Cardiac fibroblast (primary cell): ENCODE measurements around the gene NOC2L.
"Not testable (repeated sequence)": the region's sequence is repeated elsewhere in the genome, so short reads cannot be mapped to it uniquely, and the experiment has no call there.

Experiments
- DNase-seq, 2 donors: peaks; one replicate each; pipeline versions ENCODE4 v3.0.0 to v3.0.0-alpha.2; 2010; ENCODE audit warnings: low read depth in 2 of 2
- H3K4me3 ChIP-seq, 2 donors: replicated peaks in 1 of 2; 1 replicate in 1 of 2; 2 replicates in 1 of 2; pipeline ENCODE4 v1.5.1; 2011; ENCODE audit warnings: low read depth in 2 of 2, low read length in 2 of 2, mild to moderate bottlenecking in 2 of 2, moderate library complexity in 1 of 2
- TF ChIP-seq, protein P1 (sequence below): IDR thresholded peaks from one replicate; pipeline ENCODE4 v1.5.1; 2011; ENCODE audit warnings: low read depth, mild to moderate bottlenecking, low read length, inconsistent platforms

Gene NOC2L

DNA sequence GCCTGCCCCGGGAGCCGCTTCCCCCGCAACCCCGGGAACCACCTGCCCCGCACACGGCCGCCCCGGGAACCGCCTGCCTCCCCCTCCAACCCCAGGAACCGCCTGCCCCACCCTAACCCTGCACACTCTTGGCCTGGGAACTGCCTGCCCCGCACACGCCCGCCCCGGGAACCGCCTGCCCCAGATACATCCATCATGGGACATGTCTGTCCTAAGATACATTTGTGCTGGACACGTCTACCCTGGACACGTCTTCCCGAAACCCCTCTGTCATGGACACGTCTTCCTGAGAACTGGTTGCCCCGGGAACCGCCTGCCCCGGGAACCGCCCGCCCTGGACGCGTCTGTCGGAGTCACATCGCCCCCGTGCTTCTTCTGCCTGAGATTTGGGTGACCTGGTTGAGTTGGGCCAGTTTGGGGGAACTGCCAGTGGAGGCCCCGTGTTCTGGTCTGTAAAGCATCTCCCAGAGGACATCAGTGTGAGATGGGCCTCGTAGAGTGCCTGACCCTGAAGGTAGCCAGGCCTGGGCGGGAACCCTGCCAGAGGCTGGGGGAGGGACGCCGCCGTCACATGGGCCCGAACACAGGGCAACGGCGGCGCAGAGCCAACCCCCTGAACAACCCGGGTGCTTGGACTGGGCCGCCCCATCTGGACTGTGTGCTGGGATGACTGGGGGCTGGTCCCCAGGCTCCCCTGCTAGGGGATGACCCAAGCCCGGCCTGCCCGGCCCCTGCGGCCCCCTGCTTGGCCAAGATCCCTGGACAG lies 19.2 kb upstream of the NOC2L start:
- DNase-seq, result no peak
- TF ChIP-seq, protein P1, sequence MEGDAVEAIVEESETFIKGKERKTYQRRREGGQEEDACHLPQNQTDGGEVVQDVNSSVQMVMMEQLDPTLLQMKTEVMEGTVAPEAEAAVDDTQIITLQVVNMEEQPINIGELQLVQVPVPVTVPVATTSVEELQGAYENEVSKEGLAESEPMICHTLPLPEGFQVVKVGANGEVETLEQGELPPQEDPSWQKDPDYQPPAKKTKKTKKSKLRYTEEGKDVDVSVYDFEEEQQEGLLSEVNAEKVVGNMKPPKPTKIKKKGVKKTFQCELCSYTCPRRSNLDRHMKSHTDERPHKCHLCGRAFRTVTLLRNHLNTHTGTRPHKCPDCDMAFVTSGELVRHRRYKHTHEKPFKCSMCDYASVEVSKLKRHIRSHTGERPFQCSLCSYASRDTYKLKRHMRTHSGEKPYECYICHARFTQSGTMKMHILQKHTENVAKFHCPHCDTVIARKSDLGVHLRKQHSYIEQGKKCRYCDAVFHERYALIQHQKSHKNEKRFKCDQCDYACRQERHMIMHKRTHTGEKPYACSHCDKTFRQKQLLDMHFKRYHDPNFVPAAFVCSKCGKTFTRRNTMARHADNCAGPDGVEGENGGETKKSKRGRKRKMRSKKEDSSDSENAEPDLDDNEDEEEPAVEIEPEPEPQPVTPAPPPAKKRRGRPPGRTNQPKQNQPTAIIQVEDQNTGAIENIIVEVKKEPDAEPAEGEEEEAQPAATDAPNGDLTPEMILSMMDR, result no peak
- H3K4me3 ChIP-seq, result no peak overlapping the region

DNA sequence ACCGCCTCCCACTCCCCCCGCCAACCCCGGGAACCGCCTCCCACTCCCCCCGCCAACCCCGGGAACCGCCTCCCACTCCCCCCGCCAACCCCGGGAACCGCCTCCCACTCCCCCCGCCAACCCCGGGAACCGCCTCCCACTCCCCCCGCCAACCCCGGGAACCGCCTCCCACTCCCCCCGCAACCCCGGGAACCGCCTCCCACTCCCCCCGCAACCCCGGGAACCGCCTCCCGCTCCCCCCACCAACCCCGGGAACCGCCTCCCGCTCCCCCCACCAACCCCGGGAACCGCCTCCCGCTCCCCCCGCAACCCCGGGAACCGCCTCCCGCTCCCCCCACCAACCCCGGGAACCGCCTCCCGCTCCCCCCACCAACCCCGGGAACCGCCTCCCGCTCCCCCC lies 17.7 kb upstream of the NOC2L start:
- not testable (repeated sequence) for H3K4me3 ChIP-seq, DNase-seq

DNA sequence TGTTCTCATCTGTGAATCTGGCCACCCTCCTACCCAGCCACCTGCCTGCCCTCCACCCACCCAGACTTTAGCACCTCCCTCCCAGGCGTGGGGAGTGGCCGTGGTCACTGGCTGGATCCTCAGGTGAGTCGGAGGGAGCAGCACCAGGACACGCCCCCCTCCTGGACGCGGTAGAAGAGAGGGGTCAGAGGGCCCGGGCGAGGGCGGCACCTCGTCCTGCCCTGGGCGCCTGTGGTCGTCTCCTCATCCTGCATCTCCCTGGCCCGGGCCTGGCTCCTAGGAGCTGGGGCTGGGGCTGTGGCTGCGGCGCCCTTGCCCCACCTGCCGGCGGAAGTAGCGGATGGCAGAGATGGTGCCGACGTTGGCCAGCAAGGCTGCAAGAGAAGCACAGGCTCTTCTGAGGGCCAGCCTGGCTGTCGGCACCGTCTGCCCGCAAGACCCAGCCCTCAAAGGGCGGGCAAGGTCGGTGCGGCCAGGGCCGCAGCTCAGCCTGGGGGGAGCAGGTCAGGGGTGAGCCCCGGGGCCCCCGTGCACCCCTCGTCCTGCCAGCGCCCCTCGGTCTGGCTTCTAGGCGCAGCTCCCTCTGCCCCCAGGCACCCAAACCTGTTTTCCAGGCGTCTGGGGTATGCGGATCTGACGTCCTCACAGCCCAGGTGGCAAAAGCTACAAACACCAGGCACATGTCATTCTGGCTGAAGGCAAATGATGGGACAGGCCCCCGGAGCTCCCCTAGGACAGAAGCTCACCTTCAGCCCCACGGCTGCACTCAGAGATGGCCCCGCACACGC lies 17.0 kb upstream of the NOC2L start:
- peak; percentile 58 to 61 for DNase-seq
- peak overlapping the region in 1 of 2 donors; percentile 11 for H3K4me3 ChIP-seq
- TF ChIP-seq, protein P1, result peak; percentile 65

DNA sequence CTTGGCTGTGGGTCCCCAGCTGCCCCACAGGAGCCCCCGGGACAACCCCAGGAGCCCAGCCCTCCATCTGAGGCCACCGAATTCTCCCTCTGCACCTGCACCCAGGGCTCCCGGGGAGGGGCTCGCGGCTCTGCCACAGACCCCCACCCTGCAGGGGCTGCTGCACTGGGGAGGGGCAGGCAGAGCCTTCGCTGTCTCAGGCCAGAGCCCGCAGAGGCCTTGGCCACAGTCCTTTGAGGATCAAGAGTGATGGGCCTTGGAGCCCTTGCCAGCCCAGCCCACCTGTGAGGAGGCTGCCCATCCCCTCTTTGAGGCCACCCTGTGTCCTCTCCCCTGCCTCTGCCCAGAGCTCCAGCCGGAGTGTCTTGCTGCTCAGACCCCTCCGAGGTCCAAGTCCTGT lies 16.3 kb upstream of the NOC2L start:
- no peak for DNase-seq
- TF ChIP-seq, protein P1, result no peak
- H3K4me3 ChIP-seq, result no peak overlapping the region

DNA sequence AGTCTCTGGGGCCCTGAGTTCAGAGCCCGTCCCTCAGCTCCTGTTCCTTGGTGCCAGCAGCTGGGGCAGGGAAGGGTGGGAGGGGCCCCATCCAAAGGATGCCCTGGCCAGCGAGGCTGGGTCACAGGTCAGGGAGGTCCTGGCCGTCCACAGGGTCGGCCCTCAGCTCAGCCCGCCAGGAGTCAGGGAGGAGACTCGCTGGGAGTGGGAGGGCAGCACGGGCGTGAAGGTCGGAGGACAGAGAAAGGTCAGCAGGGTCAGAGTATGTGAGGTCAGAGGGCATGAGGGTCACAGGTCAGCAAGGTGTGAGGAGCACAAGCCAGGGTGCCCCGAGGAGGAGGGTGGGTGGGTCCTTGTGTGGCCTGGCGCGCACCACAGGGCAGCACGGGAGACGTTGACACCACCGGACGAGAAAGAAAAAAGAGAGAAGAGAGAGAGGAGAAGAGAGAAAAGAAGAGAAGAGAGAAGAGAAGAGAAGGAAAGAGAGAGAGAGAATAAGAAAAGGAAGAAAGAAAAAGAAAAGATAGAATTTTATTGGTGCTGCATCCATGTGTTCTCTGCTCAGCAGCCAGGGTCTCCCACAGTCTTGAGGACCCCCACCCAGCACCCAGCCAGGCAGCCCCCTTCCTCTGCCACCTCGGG lies 15.8 kb upstream of the NOC2L start:
- TF ChIP-seq, protein P1, result no peak
- H3K4me3 ChIP-seq, result no peak overlapping the region

DNA sequence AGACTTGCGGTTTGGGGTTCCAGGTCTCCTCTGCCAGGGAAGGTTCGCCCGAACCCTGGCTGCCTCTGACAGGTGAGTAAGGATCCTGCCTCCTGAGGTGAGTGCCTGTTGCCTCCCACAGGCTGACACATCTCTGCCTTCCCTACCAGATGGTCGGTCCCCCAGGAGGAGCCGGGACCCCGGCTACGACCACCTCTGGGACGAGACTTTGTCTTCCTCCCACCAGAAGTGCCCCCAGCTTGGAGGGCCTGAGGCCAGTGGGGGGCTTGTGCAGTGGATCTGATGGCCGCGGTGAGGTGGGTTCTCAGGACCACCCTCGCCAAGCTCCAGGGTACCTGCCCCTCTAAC lies 15.2 kb upstream of the NOC2L start:
- H3K4me3 ChIP-seq, result no peak overlapping the region
- DNase-seq, result no peak
- TF ChIP-seq, protein P1, result no peak

More for the DNA sequence above, 15.8 kb upstream of the NOC2L start:
- DNase-seq, result no peak
